ENCODE results near the gene DNAJC1.

DNA sequence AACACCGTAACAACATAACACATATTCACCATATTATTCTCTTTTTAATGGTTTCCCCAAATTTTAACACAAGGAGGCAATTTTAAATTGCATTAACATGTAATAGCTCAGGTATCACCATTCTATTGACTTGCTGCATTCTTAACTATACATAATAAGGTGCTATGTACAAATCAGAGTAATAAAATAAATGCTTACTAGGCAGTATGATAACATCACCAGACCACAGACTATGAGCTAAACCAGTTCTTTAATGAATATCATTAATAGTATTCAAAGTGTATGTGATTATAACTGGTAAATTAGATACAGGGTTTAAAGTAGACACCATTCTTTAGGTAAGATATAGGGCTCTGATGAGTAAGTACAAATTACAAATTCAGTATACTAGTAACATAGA, 226.6 kb downstream of the DNAJC1 start:
- TF ChIP-seq, protein P1, sequence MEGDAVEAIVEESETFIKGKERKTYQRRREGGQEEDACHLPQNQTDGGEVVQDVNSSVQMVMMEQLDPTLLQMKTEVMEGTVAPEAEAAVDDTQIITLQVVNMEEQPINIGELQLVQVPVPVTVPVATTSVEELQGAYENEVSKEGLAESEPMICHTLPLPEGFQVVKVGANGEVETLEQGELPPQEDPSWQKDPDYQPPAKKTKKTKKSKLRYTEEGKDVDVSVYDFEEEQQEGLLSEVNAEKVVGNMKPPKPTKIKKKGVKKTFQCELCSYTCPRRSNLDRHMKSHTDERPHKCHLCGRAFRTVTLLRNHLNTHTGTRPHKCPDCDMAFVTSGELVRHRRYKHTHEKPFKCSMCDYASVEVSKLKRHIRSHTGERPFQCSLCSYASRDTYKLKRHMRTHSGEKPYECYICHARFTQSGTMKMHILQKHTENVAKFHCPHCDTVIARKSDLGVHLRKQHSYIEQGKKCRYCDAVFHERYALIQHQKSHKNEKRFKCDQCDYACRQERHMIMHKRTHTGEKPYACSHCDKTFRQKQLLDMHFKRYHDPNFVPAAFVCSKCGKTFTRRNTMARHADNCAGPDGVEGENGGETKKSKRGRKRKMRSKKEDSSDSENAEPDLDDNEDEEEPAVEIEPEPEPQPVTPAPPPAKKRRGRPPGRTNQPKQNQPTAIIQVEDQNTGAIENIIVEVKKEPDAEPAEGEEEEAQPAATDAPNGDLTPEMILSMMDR (IDR thresholded peaks at IDR 0.05), result no peak
- TF ChIP-seq POLR2A (IDR thresholded peaks at IDR 0.05), result no peak
